IMR-90 (cell line): ENCODE data around the gene PODXL. TPM values are rescaled to one million over a fixed set of nuclear protein-coding genes. Genes with fewer than 3 reads are reported as not detected.
A peak's percentile ranks its signal among the peaks of the same experiment; 100 is the strongest.

ENCODE experiments used
- ATAC-seq: fragments of 200-7000 bp; cut with Tn5 transposase; 2 replicates; pipeline ENCODE4 v1.9.1; 2020; ENCODE audit warnings: low read depth, mild to moderate bottlenecking, moderate library complexity
- BruUV-seq: library from RNA; stranded (reverse); fragments of 400-500 nt; replicated peaks from 2 replicates; lab custom pipeline; 2021; lab: Mats Ljungman, UMichigan
- CTCF ChIA-PET: fragments of 300-600 bp; formaldehyde crosslinking; extraction: SDS; loops from one replicate; lab custom pipeline; 2021; ENCODE audit warnings: antibody characterized with exemption; lab: Yijun Ruan, JAX
- POLR2A ChIA-PET: fragments of 300-600 bp; sonication (Branson Sonifier 250); formaldehyde crosslinking; loops from one replicate; lab custom pipeline; 2022; ENCODE audit warnings: antibody characterized with exemption; ENCODE audit not compliant: unreplicated experiment; lab: Charles Lee
- DNase-seq: peaks from one replicate; pipeline ENCODE4 v3.0.0; 2013
- H2AFZ ChIP-seq: replicated peaks from 2 replicates; pipeline ENCODE3; 2013; ENCODE audit warnings: low read length, mild to moderate bottlenecking; ENCODE audit not compliant: poor library complexity
- H2AK5ac ChIP-seq: 2 replicates; pipeline ENCODE4 v1.6.1; 2013; ENCODE audit warnings: low read depth, low read length, inconsistent platforms
- H2AK9ac ChIP-seq: replicated peaks from 2 replicates; pipeline ENCODE3; 2013; ENCODE audit warnings: mild to moderate bottlenecking, low read depth, low read length, moderate library complexity; ENCODE audit not compliant: poor library complexity
- H2BK120ac ChIP-seq: 2 replicates; pipeline ENCODE4 v1.6.1; 2013; ENCODE audit warnings: low read depth, low read length, inconsistent platforms
- H2BK15ac ChIP-seq: 3 replicates; pipeline ENCODE4 v1.6.1; 2013; ENCODE audit warnings: low read depth, low read length, inconsistent platforms
- H2BK20ac ChIP-seq: 2 replicates; pipeline ENCODE4 v1.6.1; 2013; ENCODE audit warnings: low read depth, mild to moderate bottlenecking, inconsistent platforms, low read length, moderate library complexity
- H2BK5ac ChIP-seq: 2 replicates; pipeline ENCODE4 v1.6.1; 2013; ENCODE audit warnings: mild to moderate bottlenecking, low read depth, low read length, inconsistent platforms; ENCODE audit not compliant: poor library complexity, severe bottlenecking
- H3K14ac ChIP-seq: replicated peaks from 2 replicates; pipeline ENCODE4 v1.6.1; 2013; ENCODE audit warnings: low read depth, low read length, inconsistent platforms
- H3K18ac ChIP-seq: 2 replicates; pipeline ENCODE4 v1.6.1; 2013; ENCODE audit warnings: low read depth, low read length, control low read depth
- H3K23ac ChIP-seq: 2 replicates; pipeline ENCODE4 v1.6.1; 2013; ENCODE audit warnings: low read depth, low read length, inconsistent platforms
- H3K27ac ChIP-seq: 2 replicates; pipeline ENCODE4 v1.5.1; 2013; ENCODE audit warnings: mild to moderate bottlenecking, control low read depth, low read length; ENCODE audit not compliant: insufficient read depth
- H3K27me3 ChIP-seq: 2 replicates; pipeline ENCODE4 v1.6.1; 2013; ENCODE audit warnings: low read length; ENCODE audit not compliant: control insufficient read depth, insufficient read depth
- H3K36me3 ChIP-seq: 2 replicates; pipeline ENCODE4 v1.6.1; 2013; ENCODE audit warnings: low read length, mixed read lengths; ENCODE audit not compliant: control insufficient read depth, insufficient read depth
- H3K4ac ChIP-seq: 2 replicates; pipeline ENCODE4 v1.6.1; 2013; ENCODE audit warnings: low read depth, low read length, inconsistent platforms
- H3K4me1 ChIP-seq: 2 replicates; pipeline ENCODE4 v1.6.1; 2013; ENCODE audit warnings: low read length, mixed read lengths; ENCODE audit not compliant: control insufficient read depth, insufficient read depth
- H3K4me2 ChIP-seq: 2 replicates; pipeline ENCODE4 v1.6.1; 2013; ENCODE audit warnings: low read depth, mild to moderate bottlenecking, control low read depth, low read length, moderate library complexity
- H3K4me3 ChIP-seq: 2 replicates; pipeline ENCODE4 v1.5.1; 2013; ENCODE audit warnings: low read depth, mild to moderate bottlenecking, control low read depth, low read length, moderate library complexity; ENCODE audit not compliant: insufficient read depth
- H3K56ac ChIP-seq: 2 replicates; pipeline ENCODE4 v1.6.1; 2013; ENCODE audit warnings: low read length, inconsistent platforms; ENCODE audit not compliant: insufficient read depth; ENCODE audit errors: extremely low read depth
- H3K79me1 ChIP-seq, 2 experiments: 2 replicates each; pipeline ENCODE4 v1.6.1; 2013; ENCODE audit warnings: low read length in 2 of 2, inconsistent platforms in 1 of 2, low read depth in 1 of 2
- H3K9ac ChIP-seq: 2 replicates; pipeline ENCODE4 v1.6.1; 2013; ENCODE audit warnings: low read depth, low read length, control low read depth
- H3K9me1 ChIP-seq: 2 replicates; pipeline ENCODE4 v1.6.1; 2013; ENCODE audit warnings: low read length, inconsistent platforms; ENCODE audit not compliant: insufficient read depth
- H3K9me3 ChIP-seq: 2 replicates; pipeline ENCODE4 v1.6.1; 2013; ENCODE audit warnings: low read length; ENCODE audit not compliant: control insufficient read depth, insufficient read depth
- H4K20me1 ChIP-seq: 2 replicates; pipeline ENCODE4 v1.6.1; 2013; ENCODE audit warnings: low read length, inconsistent platforms; ENCODE audit not compliant: insufficient read depth
- H4K5ac ChIP-seq: 2 replicates; pipeline ENCODE4 v1.6.1; 2013; ENCODE audit warnings: mild to moderate bottlenecking, low read depth, low read length, control low read depth
- H4K8ac ChIP-seq, 2 experiments: 2 replicates each; pipeline ENCODE4 v1.6.1; 2013; ENCODE audit warnings: low read depth in 2 of 2, low read length in 2 of 2, control low read depth in 1 of 2, inconsistent platforms in 1 of 2
- H4K91ac ChIP-seq: 2 replicates; pipeline ENCODE4 v1.6.1; 2013; ENCODE audit warnings: low read depth, low read length, inconsistent platforms; ENCODE audit not compliant: insufficient read depth
- BHLHE40 ChIP-seq: fragments of 150-350 bp; IDR thresholded peaks from 2 replicates; pipeline ENCODE4 v1.6.1; 2016; ENCODE audit warnings: mild to moderate bottlenecking, low read depth, low read length
- CEBPB ChIP-seq: IDR thresholded peaks from 2 replicates; pipeline ENCODE4 v1.6.1; 2012; ENCODE audit warnings: low read depth, low read length, improper control_type of control experiment
- CHD1 ChIP-seq: IDR thresholded peaks from 2 replicates; pipeline ENCODE4 v1.6.1; 2012; ENCODE audit warnings: low read depth, low read length, improper control_type of control experiment
- MAFK ChIP-seq: IDR thresholded peaks from 2 replicates; pipeline ENCODE4 v1.6.1; 2012; ENCODE audit warnings: low read depth, low read length, improper control_type of control experiment
- MAZ ChIP-seq: IDR thresholded peaks from 2 replicates; pipeline ENCODE4 v1.6.1; 2012; ENCODE audit warnings: low read depth, mild to moderate bottlenecking, low read length, improper control_type of control experiment, moderate library complexity, borderline replicate concordance
- MXI1 ChIP-seq: IDR thresholded peaks from 2 replicates; pipeline ENCODE4 v1.6.1; 2012; ENCODE audit warnings: low read depth, mild to moderate bottlenecking, low read length, moderate library complexity, borderline replicate concordance
- NFE2L2 ChIP-seq: fragments of 150-350 bp; IDR thresholded peaks from 2 replicates; pipeline ENCODE4 v1.6.1; 2016; ENCODE audit warnings: low read depth, mild to moderate bottlenecking, low read length
- POLR2A ChIP-seq: IDR thresholded peaks from 2 replicates; pipeline ENCODE4 v1.6.1; 2012; ENCODE audit warnings: mild to moderate bottlenecking, low read depth, low read length
- RAD21 ChIP-seq: IDR thresholded peaks from 2 replicates; pipeline ENCODE4 v1.6.1; 2012; ENCODE audit warnings: low read length, improper control_type of control experiment
- RCOR1 ChIP-seq: IDR thresholded peaks from 2 replicates; pipeline ENCODE4 v1.6.1; 2012; ENCODE audit warnings: mild to moderate bottlenecking, low read length, improper control_type of control experiment; ENCODE audit not compliant: insufficient replicate concordance
- RFX5 ChIP-seq: IDR thresholded peaks from 2 replicates; pipeline ENCODE4 v1.8.0; 2012; ENCODE audit warnings: low read depth, mild to moderate bottlenecking, low read length, moderate library complexity
- SMC3 ChIP-seq: fragments of 150-350 bp; IDR thresholded peaks from 2 replicates; pipeline ENCODE4 v1.6.1; 2016; ENCODE audit warnings: low read depth, mild to moderate bottlenecking, antibody characterized with exemption, low read length, moderate library complexity
- WGBS, 2 experiments: methylation state at CpG; one replicate each; pipeline versions ENCODE4 v1.1.5 to v1.1.7; 2013; ENCODE audit warnings: missing lambda C conversion rate in 2 of 2; ENCODE audit not compliant: insufficient read length in 1 of 2; ENCODE audit errors: extremely low coverage in 2 of 2; 5-methylcytosine and 5-hydroxymethylcytosine counted together
- dilution Hi-C: fragments of 300-500 bp; cut with HindIII; formaldehyde crosslinking; loops from one replicate; pipeline ENCODE4 v1.14.3; 2018; ENCODE audit warnings: low sequenced_read_pairs; ENCODE audit not compliant: unreplicated experiment
- in situ Hi-C: fragments of 300-500 bp; cut with MboI; formaldehyde crosslinking; loops from 3 replicates; pipeline ENCODE4 v1.14.3; 2019; ENCODE audit warnings: low sequenced_read_pairs, inconsistent platforms, mixed read lengths
- intact Hi-C: fragments of 100-400 bp; cut with micrococcal nuclease; formaldehyde crosslinking; loops from 2 replicates; pipeline ENCODE4 v1.10.0; 2022
- polyA plus RNA-seq, 3 experiments: library from polyadenylated mRNA; depleted of rRNA; stranded (reverse); fragments of >200 nt; gene quantifications; 2 replicates each; pipeline ENCODE4 v1.2.3, GENCODE V29; 2012; ENCODE audit warnings: low replicate concordance in 1 of 3
- total RNA-seq: library from RNA; depleted of rRNA; stranded (reverse); fragments of >200 nt; gene quantifications from 2 replicates; pipeline ENCODE4 v1.2.3, GENCODE V29; 2012
- TF ChIP-seq, protein P1 (sequence below): fragments of 150-350 bp; IDR thresholded peaks from 2 replicates; pipeline ENCODE4 v1.6.1; 2016; ENCODE audit warnings: low read depth, mild to moderate bottlenecking, low read length, moderate library complexity, borderline replicate concordance
- TF ChIP-seq, protein P2 (sequence below): fragments of 150-350 bp; IDR thresholded peaks from 2 replicates; pipeline ENCODE4 v1.6.1; 2017; ENCODE audit warnings: mild to moderate bottlenecking, antibody characterized with exemption, low read length, low read depth
- TF ChIP-seq, protein P3 (sequence below): conservative IDR thresholded peaks from 2 replicates; pipeline ENCODE4 v1.5.1; 2012; ENCODE audit warnings: mild to moderate bottlenecking, low read depth, low read length, improper control_type of control experiment

Gene PODXL
- total and polyA plus RNA-seq, 2 of the 4 experiments (the other 2 are of a cell fraction), result 1.3 to 3.8 TPM

DNA sequence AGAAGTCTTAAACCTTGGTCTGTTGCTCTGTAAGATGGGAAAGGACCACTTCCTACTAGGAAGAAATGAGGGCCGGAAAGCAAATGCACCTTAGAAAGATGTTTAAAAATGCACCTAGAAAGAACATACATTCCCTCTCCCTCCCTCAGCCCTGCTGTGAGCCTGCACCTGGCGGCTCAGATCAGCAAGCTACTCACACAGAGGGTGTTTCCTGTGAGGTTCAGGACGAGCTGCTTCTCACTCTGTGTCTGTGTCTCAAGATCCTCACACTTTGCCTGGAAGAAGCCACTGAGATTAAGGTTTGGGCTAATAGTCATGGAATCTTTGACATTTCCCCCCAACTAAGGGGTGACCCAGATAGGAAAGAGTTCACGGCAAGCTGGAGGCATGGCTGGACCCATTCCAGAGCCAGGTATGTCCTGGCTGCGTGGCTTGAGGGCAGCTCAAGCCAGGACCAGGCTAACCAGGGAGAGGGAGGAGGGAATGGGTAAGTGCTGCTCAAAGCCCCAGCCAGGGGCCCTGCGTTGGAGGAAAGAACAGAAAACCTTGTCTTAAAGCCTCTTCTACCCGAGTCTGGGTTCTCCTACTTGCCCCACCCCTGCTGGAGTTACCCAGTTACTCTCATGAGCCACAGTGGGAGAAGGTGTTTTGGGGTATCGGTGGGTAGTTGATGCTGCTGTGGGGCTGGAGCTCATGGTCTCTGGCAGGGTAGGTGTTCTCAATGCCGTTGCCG lies 47.5 kb downstream of the PODXL start:
- Histone ChIP-seq H3K4ac (no peak overlapping the region), H3K14ac (no peak overlapping the region), H3K56ac (no peak overlapping the region), H3K27me3 (no peaks in the 10 kb centered on the region; the same call in 1 of the 2 replicates), H4K91ac (no peak overlapping the region), H3K4me1 (no peaks in the 10 kb centered on the region), H3K9me3 (no peaks in the 10 kb centered on the region), H2BK20ac (no peak overlapping the region), H3K9ac (no peak overlapping the region), H2AK5ac (no peak overlapping the region), H4K8ac (no peak overlapping the region), H2BK120ac (no peak overlapping the region), H3K23ac (no peak overlapping the region), H3K4me2 (no peak overlapping the region), H2AK9ac (peak overlapping the region; percentile 9), H3K27ac (no peak overlapping the region), H3K36me3 (no peaks in the 10 kb centered on the region), H4K20me1 (no peaks in the 10 kb centered on the region), H4K5ac (no peak overlapping the region), H2AFZ (no peak overlapping the region), H2BK5ac (no peak overlapping the region), H3K18ac (no peak overlapping the region), H3K9me1 (peaks cover 4% of the 10 kb centered on the region), H2BK15ac (no peak overlapping the region), H3K4me3 (no peak overlapping the region), H3K79me1 (peaks cover 0 to 6% of the 10 kb centered on the region in 2 experiments; a peak in 1 of 4 replicates)
- ChIA-PET POLR2A (no interaction called here), CTCF (interaction anchor here (1.1 kb wide), 1 partner anchor 146 kb away, joined by 5 read pairs; no protein-coding TSS in a partner anchor)
- no peak for DNase-seq
- BruUV-seq, result no TSS peak
- intact Hi-C loops (loop anchor here (1.0 kb wide), 1 partner anchor 145 kb away; no protein-coding TSS in a partner anchor), dilution Hi-C loops (no loop called here), in situ Hi-C loops (no loop called here)
- WGBS, 2 experiments, result 76% methylated on average over 4 of the region's 10 CpGs; no CpG with 5 or more reads in 1 of the 2 experiments
- no peak for ATAC-seq
- TF ChIP-seq MAFK, result no peak
- no peak for TF ChIP-seq RAD21
- no peak for TF ChIP-seq RCOR1
- TF ChIP-seq POLR2A, result no peak
- TF ChIP-seq, protein P1, sequence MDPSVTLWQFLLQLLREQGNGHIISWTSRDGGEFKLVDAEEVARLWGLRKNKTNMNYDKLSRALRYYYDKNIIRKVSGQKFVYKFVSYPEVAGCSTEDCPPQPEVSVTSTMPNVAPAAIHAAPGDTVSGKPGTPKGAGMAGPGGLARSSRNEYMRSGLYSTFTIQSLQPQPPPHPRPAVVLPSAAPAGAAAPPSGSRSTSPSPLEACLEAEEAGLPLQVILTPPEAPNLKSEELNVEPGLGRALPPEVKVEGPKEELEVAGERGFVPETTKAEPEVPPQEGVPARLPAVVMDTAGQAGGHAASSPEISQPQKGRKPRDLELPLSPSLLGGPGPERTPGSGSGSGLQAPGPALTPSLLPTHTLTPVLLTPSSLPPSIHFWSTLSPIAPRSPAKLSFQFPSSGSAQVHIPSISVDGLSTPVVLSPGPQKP, result no peak
- TF ChIP-seq CHD1, result no peak
- TF ChIP-seq MAZ, result no peak
- TF ChIP-seq, protein P2, sequence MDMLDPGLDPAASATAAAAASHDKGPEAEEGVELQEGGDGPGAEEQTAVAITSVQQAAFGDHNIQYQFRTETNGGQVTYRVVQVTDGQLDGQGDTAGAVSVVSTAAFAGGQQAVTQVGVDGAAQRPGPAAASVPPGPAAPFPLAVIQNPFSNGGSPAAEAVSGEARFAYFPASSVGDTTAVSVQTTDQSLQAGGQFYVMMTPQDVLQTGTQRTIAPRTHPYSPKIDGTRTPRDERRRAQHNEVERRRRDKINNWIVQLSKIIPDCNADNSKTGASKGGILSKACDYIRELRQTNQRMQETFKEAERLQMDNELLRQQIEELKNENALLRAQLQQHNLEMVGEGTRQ, result no peak
- no peak for TF ChIP-seq RFX5
- TF ChIP-seq MXI1, result no peak
- TF ChIP-seq, protein P3, sequence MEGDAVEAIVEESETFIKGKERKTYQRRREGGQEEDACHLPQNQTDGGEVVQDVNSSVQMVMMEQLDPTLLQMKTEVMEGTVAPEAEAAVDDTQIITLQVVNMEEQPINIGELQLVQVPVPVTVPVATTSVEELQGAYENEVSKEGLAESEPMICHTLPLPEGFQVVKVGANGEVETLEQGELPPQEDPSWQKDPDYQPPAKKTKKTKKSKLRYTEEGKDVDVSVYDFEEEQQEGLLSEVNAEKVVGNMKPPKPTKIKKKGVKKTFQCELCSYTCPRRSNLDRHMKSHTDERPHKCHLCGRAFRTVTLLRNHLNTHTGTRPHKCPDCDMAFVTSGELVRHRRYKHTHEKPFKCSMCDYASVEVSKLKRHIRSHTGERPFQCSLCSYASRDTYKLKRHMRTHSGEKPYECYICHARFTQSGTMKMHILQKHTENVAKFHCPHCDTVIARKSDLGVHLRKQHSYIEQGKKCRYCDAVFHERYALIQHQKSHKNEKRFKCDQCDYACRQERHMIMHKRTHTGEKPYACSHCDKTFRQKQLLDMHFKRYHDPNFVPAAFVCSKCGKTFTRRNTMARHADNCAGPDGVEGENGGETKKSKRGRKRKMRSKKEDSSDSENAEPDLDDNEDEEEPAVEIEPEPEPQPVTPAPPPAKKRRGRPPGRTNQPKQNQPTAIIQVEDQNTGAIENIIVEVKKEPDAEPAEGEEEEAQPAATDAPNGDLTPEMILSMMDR, result no peak
- no peak for TF ChIP-seq SMC3
- no peak for TF ChIP-seq BHLHE40
- no peak for TF ChIP-seq CEBPB
- TF ChIP-seq NFE2L2, result no peak
